Stimulated activated CD8-positive, alpha-beta memory T cell treated with anti-CD3 and anti-CD28 coated beads, Interleukin-12 subunit alpha, Interleukin-12 subunit beta, amount 100 ng/mL, for 24 hours (primary cell): ENCODE data around the gene ASMTL.
"Not testable (repeated sequence)": the region's sequence is repeated elsewhere in the genome, so short reads cannot be mapped to it uniquely, and the experiment has no call there.

Experiments used
- DNase-seq: peaks from one replicate; pipeline ENCODE4 v3.0.0-alpha.2; 2020; ENCODE audit errors: extremely low read depth

ASMTL gene

GRCh38 chrX:1482530-1482928, 29.8 kb upstream of the ASMTL start:
- DNase-seq, result not testable (repeated sequence)

GRCh38 chrX:1481636-1482529, 29.2 kb upstream of the ASMTL start:
- no peak for DNase-seq

DNA sequence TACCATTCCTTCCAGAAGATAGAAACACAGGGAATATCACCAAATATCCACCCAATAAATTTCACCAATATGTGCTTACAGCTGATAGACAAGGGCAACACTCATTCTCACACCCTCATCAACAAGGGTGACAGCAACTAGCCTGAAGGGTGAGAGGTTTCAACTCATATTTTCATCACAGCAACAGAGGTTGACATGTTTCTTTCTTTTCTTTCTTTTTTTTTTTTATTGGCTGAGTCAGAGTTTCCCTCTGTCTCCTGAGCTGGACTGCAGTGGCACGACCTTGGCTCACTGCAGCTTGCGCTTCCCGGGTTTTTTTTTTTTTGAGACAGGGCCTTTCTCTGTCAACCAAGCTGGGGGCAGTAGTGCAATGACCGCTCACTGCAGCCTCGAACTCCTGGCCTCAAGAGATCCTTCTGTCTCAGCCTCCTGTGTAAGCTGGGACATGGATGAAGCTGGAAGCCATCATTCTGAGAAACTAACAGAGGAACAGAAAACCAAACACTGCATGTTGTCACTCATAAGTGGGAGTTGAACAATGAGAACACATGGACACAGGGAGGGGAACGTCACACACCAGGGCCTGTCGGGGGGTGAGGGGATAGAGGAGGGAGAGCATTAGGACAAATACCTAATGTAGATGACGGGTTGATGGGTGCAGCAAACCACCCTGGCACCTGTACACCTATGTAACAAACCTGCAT, 27.5 kb upstream of the ASMTL start:
- DNase-seq, result no peak

GRCh38 chrX:1477801-1478458, 25.2 kb upstream of the ASMTL start:
- DNase-seq, result no peak

GRCh38 chrX:1477229-1477628, 24.5 kb upstream of the ASMTL start:
- no peak for DNase-seq

- no peak for DNase-seq
Observed at GRCh38 chrX:1476682-1477081, 24.0 kb upstream of the ASMTL start.

DNA sequence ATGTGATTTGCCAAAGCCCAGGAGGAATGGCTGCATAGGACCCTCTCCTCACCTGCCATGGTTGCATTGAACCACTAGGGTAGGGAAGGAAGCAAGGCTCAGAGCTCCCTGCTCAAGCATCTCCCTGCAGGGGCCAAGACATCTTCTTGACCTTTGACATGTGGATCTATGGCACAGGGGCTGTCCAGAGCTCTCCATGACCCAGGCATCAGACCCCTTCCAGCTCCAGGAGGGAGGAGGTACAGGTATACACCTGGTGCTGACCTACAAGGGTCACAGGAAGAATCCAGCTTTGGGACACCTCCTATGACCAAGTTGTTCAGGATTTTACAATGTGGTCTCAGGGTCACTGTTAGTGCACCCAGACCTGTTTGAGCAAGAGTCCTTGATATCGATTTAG, 23.2 kb upstream of the ASMTL start:
- no peak for DNase-seq

- DNase-seq, result no peak
Observed at GRCh38 chrX:1475481-1475880, 22.8 kb upstream of the ASMTL start.

GRCh38 chrX:1474593-1474992, 21.9 kb upstream of the ASMTL start:
- DNase-seq, result not testable (repeated sequence)

DNA sequence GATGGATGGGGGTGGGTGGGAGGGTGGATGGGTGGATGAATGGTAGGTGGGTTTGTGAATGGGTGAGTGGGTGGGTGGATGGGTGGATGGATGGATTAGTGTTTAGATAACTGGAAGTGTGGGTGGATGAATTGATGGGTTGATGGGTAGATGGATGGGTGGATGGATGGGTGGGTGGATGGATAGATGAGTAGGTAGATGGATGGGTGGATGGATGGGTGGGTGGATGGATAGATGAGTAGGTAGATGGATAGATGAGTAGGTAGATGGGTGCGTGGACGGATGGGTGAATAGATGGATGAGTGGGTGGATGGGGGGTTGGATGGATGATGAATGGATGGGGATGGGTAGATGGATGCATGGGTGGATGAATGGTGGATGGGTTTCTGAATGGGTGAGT, 20.3 kb upstream of the ASMTL start:
- no peak for DNase-seq

DNA sequence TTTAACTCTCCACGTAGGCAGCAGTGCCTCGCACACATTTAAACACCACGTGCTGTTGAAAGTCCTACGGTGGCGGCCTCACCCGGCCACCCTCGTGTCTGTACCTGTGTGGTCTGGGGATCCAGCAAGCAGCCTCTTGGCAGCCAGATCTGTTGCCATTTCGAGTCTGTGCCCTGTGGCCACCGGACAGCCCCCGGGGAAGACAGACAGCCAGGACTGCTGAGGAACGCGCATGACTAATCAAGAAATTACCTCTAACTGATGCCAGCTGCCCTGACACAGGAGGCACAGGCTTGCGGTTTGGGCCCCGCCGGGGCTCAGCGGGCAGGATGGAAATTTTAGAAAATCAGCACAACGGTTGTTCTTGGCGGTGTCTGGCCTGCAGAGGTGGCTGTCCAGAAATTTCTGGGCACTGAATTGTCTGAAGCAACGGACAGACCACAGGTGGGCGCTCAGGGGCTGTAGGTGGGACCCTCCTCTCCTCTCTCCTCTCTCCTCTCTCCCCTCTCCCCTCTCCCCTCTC, 15.6 kb upstream of the ASMTL start:
- DNase-seq, result peak; percentile 49

DNA sequence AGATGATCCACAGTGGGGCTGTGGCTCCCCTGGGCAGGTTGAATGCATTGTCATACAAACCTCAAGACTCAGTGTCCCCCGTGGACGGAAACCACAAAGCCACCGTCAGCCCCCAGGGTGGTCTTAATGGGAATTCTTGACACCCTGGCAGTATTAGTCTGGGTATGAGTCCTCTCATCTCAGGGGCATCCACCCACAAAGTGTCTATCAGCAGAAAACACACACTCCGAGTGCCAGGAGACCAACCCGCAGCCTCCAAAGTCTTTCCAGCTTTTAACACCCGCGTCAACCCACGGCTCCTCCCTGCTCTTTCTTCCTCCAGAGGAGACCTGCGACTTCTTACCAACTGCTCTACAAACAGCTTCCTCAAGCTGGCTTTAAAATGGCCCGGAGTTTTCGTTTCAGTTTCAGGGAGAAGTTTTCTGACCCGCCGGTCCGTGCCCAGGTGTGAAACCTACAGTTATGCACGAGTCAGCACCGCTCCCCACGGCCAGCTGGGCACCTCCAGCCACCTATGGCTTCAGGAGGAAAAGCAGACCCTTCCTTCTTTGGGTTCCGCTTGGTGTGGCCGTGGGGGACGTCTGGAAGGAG, 14.4 kb upstream of the ASMTL start:
- no peak for DNase-seq

DNA sequence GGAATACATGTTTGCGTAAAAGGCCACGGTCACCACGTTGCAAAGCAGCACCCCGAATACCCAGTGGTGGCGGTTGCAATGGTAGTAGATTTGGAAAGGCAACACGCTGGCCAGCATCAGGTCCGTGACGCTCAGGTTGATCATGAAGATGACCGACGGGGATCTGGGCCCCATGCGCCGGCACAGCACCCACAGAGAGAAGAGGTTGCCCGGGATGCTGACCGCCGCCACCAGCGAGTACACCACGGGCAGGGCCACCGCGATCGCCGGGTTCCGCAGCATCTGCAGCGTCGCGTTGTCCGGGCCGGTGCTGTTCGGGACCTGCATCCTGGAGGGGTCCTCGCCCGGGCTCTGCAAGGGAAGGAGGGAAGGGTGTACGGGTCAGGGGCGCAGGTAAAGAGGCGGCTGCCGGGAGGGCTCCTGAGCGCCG, 13.5 kb upstream of the ASMTL start:
- DNase-seq, result no peak

GRCh38 chrX:1465286-1466231, 12.8 kb upstream of the ASMTL start:
- no peak for DNase-seq

- DNase-seq, result no peak
Observed at GRCh38 chrX:1464971-1465285, 12.2 kb upstream of the ASMTL start.

DNA sequence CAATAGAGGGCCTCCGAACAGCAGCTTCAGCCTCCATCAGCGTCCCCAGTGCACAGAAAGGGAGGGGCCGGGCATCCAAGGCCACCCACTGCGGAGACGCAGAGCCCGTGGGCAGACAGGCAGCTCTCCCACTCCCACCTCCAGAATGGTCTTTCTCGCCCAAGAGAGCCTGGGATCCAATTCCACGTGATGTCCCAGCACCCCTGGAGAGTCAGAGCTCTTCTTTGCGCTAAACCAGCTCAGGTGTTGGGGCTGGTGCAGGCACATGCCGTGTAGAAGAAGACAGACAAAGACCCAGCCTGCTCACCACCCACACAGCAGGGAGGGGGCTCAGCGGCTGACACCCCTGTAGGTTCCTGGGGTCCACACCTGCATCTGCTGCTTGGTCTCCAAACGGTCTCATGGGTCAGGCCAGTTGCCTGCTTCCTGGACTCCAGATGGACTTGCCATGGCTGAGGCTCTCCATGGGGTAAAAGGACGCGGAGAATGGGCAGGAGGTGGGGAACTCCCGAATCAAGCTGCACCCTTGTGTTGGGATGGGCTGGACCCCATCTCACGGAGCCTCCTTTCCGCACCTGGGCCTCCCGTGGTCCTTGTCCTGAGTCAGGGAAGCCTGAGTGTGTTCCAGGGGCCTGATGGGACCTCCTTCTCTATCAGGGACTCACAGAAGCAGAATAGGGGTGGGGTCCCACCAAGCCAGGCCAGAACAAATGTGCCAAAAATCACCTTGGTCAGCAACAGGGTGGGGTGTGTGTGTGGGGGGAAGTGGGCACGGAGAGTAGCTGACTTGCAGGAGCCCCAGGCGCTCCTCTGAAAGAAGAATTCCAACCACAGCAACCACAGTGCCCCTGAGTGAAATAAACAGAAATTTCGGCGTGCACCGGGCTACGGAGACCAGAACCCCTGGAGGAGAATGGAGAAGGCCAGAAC, 11.6 kb upstream of the ASMTL start:
- no peak for DNase-seq

DNA sequence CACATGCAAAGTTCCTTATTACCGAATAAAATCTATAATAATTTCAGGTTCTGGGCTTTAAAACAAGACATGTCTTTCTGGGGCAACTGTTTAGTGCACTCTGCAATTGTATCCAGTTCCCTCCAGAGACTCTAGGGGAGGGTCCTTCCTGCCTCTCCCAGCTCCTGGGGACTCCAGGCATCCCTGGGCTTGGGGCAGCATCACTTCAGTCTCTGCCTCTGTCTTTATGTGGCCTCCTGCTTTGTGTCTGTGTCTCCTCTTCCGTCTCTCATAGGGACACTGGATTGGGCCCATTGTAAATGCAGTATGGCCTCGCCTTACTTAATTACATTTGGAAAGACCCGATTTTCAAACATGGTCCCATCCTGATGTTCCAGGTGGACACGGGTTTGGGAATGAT, 10.9 kb upstream of the ASMTL start:
- DNase-seq, result no peak

DNA sequence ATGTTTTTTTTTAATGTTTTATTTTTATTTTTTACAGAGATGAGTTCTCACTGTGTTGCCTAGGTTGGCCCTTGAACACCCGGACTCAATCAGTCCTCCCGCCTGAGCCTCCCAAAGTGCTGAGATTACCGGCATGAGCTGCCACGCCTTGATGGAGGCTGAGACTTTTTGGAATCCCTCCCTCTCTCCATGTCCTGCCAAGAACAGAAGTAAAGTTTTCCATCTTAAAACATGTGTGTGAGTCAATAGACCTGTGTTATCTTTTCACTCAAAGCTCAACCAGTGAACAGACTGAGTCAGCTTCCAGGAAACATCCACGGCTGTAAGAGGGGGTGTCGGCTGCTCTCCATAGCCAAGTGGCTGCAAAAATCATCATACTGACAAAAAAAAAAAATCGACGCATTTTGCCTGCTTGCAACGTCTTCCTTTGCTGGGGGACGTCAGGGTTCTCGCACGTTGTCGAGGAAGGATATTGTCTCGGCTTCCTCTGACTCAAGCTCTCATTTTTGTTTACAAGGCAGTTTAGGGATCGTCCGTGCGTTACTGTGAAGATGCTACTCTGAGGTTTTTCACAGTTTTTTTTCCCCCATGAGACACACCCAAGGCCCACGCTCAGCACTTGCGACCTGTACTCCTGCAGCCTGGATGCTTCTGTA, 10.0 kb upstream of the ASMTL start:
- peak; percentile 45 for DNase-seq

DNA sequence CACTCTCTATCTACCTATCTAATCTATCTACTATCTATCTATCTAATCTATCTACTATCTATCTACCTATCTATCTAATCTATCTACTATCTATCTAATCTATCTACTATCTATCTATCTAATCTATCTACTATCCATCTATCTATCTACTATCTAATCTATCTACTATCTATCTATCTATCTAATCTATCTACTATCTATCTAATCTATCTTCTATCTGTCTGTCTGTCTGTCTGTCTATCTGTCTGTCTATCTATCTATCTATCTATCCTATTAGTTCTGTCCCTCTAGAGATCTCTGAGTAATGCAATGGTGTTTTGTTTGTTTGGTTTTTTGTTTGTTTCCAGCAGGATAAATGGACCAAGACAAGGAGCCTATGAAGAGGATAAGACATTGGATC, 9.4 kb upstream of the ASMTL start:
- no peak for DNase-seq

DNA sequence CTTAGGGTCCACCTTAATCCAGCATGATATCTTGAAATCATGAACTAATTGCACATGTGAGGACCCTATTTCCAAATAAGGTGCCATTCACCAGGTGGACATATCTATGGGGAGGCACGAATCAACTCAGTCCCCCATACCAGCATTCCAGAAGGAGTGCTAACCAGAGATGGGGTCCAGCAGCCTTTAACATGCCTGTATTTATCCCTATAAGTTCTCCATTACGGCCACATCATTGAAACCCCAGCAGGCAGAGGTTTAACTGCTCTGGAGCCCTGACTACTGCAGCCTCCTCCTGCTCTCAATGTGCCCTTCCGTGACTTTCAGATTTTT, 3.2 kb upstream of the ASMTL start:
- DNase-seq, result no peak
